BLaER1 (cell line): Measurements from ENCODE around the gene RAB17.
"Not testable (repeated sequence)": the region's sequence is repeated elsewhere in the genome, so short reads cannot be mapped to it uniquely, and the experiment has no call there.

Source experiments
- H3K27ac ChIP-seq: shearing (Covaris generic); formaldehyde crosslinking; 2 replicates; pipeline ENCODE4 v1.8.1; 2022
- H3K27me3 ChIP-seq: shearing (Covaris generic); formaldehyde crosslinking; 2 replicates; pipeline ENCODE4 v1.8.1; 2022
- H3K36me3 ChIP-seq: shearing (Covaris generic); formaldehyde crosslinking; 2 replicates; pipeline ENCODE4 v1.8.1; 2022
- H3K4me1 ChIP-seq: shearing (Covaris generic); formaldehyde crosslinking; 2 replicates; pipeline ENCODE4 v1.8.1; 2022
- H3K4me2 ChIP-seq: shearing (Covaris generic); formaldehyde crosslinking; 2 replicates; pipeline ENCODE4 v1.8.1; 2022
- H3K4me3 ChIP-seq: shearing (Covaris generic); formaldehyde crosslinking; 2 replicates; pipeline ENCODE4 v1.8.1; 2022
- H3K9ac ChIP-seq: shearing (Covaris generic); formaldehyde crosslinking; 2 replicates; pipeline ENCODE4 v1.8.1; 2022
- H3K9me3 ChIP-seq: shearing (Covaris generic); formaldehyde crosslinking; 2 replicates; pipeline ENCODE4 v1.8.1; 2022
- H4K20me1 ChIP-seq: shearing (Covaris generic); formaldehyde crosslinking; 2 replicates; pipeline ENCODE4 v1.8.1; 2022
- Cebpa-rat ChIP-seq: shearing (Covaris generic); IDR thresholded peaks from 2 replicates; pipeline ENCODE4 v1.8.1; 2022

RAB17 gene

GRCh38 chr2:237600205-237600846 lies 9.8 kb upstream of the RAB17 start:
- Histone ChIP-seq H3K36me3 (no peaks in the 10 kb centered on the region), H4K20me1 (no peaks in the 10 kb centered on the region), H3K27me3 (no peaks in the 10 kb centered on the region), H3K4me2 (peak overlapping the region; percentile 97), H3K4me1 (peaks cover 95% of the 10 kb centered on the region), H3K9ac (peak overlapping the region; percentile 80), H3K9me3 (no peaks in the 10 kb centered on the region), H3K4me3 (peak overlapping the region; percentile 70), H3K27ac (peak overlapping the region; percentile 86)
- no peak for TF ChIP-seq Cebpa-rat

- peak overlapping the region; percentile 80 for H3K9ac ChIP-seq
- H3K27ac ChIP-seq = peak overlapping the region; percentile 86
- H3K27me3 ChIP-seq = no peaks in the 10 kb centered on the region
- no peaks in the 10 kb centered on the region for H3K9me3 ChIP-seq
- H3K4me3 ChIP-seq = peak overlapping the region; percentile 70
- no peak for TF ChIP-seq Cebpa-rat
- no peaks in the 10 kb centered on the region for H3K36me3 ChIP-seq
- H3K4me1 ChIP-seq = peaks cover 95% of the 10 kb centered on the region
- H3K4me2 ChIP-seq = peak overlapping the region; percentile 97
- H4K20me1 ChIP-seq = no peaks in the 10 kb centered on the region
Observed at GRCh38 chr2:237599465-237600110, 9.1 kb upstream of the RAB17 start.

DNA sequence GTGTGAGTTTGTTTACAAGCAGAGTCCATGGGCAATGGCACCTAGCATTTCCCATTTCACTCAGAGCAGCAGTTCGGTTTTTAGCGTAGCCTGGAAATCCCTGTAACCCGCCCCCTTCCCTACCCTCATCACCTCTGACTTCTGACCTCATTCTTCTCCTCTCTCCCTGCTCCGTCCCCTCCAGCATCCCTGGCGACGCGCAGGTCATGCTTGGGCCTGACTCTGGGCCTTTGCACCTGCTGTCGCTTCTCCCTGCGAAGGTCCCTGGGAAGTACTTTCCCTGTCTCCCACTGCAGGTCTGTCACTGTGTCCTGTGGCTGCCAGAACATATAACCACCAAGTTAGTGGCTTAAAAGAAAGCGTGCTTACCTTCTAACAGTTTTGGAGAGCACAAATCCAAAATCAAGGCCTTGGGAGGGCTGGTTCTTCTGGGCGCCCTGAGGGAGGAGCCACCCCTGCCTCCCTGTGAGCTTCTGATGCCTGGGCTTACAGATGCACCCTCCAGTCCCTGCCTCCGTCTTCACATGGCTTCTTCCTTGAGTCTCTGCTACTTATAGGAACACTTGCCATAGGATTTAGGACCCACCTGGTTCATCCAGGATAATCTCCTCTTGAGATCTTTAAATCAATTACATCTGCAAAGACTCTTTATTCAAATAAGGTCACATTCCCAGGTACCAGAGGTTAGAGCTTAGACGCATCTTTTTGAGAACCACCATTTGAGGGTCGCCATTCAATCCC lies 8.1 kb upstream of the RAB17 start:
- Histone ChIP-seq H3K4me2 (peak overlapping the region; percentile 97), H3K9ac (peak overlapping the region; percentile 80), H3K4me3 (peak overlapping the region; percentile 70), H3K9me3 (no peaks in the 10 kb centered on the region), H3K27me3 (no peaks in the 10 kb centered on the region), H3K36me3 (no peaks in the 10 kb centered on the region), H3K27ac (peak overlapping the region; percentile 86), H4K20me1 (no peaks in the 10 kb centered on the region), H3K4me1 (peaks cover 95% of the 10 kb centered on the region)
- TF ChIP-seq Cebpa-rat = no peak

DNA sequence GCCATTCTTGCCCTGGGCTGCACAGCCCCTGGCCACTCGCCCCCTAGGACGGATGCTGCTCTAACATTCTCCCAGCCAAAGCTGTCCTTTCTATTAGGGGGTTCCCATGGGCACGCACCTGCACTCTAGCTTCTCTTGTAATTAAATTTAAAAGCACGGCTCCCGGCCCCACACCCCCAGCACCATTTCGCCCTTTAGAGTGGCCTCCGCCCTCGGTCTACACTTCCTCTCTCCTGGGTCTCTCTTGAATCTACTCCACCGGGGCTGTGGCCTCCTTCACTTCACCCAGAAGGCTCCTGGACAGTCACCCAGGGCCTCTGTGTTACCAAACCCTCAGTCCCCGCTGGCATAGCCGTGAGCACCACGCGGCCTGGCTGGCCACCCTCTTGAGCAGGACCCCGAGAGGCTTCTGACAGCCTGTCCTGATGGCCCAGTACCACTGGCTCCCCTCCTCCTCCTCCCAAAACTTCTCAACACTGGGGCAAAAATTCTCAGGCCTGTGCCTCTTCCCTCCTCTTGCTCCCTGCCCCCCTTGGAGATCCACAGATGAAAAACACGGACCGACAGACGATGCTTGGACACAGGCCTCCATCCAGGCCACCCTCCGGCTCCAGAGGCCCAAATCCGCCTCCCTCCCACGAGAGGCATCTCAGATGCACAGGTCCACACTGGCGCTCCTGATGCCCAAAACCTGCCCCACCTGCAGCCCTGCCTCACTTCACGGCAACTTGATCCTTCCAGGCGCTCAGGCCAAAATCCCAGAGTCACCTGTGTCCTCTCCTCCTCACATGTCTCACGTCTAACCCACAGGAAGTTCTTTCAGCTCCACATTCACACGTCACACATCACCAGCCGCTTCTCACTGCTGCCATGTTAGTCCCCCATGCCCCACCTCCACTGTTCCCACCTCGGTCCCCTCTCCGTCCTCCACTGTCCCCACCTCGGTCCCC lies 6.9 kb upstream of the RAB17 start:
- H3K4me3 ChIP-seq = peak overlapping the region; percentile 70
- H4K20me1 ChIP-seq = no peaks in the 10 kb centered on the region
- H3K4me1 ChIP-seq = peaks cover 96% of the 10 kb centered on the region
- H3K36me3 ChIP-seq = 0 out of 2 replicates have a peak, but pooled peaks cover 8% of the 10 kb centered on the region
- H3K27me3 ChIP-seq = no peaks in the 10 kb centered on the region
- H3K27ac ChIP-seq = peak overlapping the region; percentile 92
- TF ChIP-seq Cebpa-rat = no peak
- no peaks in the 10 kb centered on the region for H3K9me3 ChIP-seq
- H3K9ac ChIP-seq = peak overlapping the region; percentile 87
- peak overlapping the region; percentile 97 for H3K4me2 ChIP-seq

- H3K27ac ChIP-seq = peak overlapping the region; percentile 92
- no peaks in the 10 kb centered on the region for H4K20me1 ChIP-seq
- H3K4me2 ChIP-seq = peak overlapping the region; percentile 97
Observed at GRCh38 chr2:237596520-237597195, 6.1 kb upstream of the RAB17 start.

DNA sequence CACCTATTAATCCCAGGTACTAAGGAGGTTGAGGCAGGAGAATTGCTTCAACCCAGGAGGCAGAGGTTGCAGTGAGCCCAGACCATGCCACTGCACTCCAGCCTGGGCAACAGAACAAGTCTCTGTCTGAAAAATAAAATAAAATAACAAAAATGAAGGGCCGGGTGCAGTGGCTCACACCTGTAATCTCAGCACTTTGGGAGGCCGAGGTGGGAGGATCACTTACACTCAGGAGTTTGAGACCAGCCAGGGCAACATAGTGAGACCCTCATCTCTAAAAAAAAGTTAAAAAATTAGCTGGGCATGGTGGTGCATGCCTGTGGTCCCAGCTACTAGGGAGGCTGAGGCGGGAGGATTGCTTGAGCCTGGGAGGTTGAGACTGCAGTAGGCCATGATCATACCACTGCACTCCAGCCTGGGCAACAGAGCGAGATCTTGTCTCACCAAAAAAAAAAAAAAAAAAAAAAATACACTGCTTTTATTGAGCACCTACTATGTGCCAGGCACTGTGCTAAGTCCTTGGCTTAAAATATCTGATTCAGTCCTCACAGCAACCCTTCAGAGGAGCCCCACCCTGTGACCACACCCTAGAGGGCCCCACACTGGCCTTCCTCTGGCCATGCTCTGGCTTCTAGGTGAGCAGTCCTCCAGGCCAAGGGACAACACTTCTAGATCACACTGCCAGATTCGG lies 5.4 kb upstream of the RAB17 start:
- H3K4me1 ChIP-seq = peaks cover 96% of the 10 kb centered on the region

More at GRCh38 chr2:237596520-237597195, 6.1 kb upstream of the RAB17 start:
- H3K9me3 ChIP-seq = no peaks in the 10 kb centered on the region
- no peaks in the 10 kb centered on the region for H3K27me3 ChIP-seq
- H3K4me3 ChIP-seq = peak overlapping the region; percentile 70
- TF ChIP-seq Cebpa-rat = no peak
- H3K4me1 ChIP-seq = peaks cover 96% of the 10 kb centered on the region
- H3K9ac ChIP-seq = peak overlapping the region; percentile 87
- H3K36me3 ChIP-seq = 0 out of 2 replicates have a peak, but pooled peaks cover 11% of the 10 kb centered on the region

GRCh38 chr2:237594514-237594871 lies 4.0 kb upstream of the RAB17 start:
- H3K4me3 ChIP-seq = peak overlapping the region; percentile 70
- H4K20me1 ChIP-seq = peaks cover 17% of the 10 kb centered on the region
- no peak for TF ChIP-seq Cebpa-rat
- no peaks in the 10 kb centered on the region for H3K9me3 ChIP-seq
- H3K9ac ChIP-seq = peak overlapping the region; percentile 87
- peak overlapping the region; percentile 97 for H3K4me2 ChIP-seq
- peaks cover 96% of the 10 kb centered on the region for H3K4me1 ChIP-seq
- H3K27me3 ChIP-seq = no peaks in the 10 kb centered on the region
- peak overlapping the region; percentile 92 for H3K27ac ChIP-seq
- peaks cover 24% of the 10 kb centered on the region; the same call in 1 of the 2 replicates for H3K36me3 ChIP-seq

More for the DNA sequence above, 5.4 kb upstream of the RAB17 start:
- not testable (repeated sequence) for H4K20me1 ChIP-seq, H3K27me3 ChIP-seq, H3K9me3 ChIP-seq
- peak overlapping the region; percentile 70 for H3K4me3 ChIP-seq
- 0 out of 2 replicates have a peak, but pooled peaks cover 11% of the 10 kb centered on the region for H3K36me3 ChIP-seq
- peak overlapping the region; percentile 92 for H3K27ac ChIP-seq
- H3K4me2 ChIP-seq = peak overlapping the region; percentile 97
- peak overlapping the region; percentile 87 for H3K9ac ChIP-seq

GRCh38 chr2:237593596-237594320 lies 3.2 kb upstream of the RAB17 start:
- Histone ChIP-seq H3K27ac (peak overlapping the region; percentile 92), H3K4me2 (peak overlapping the region; percentile 97), H3K4me3 (peak overlapping the region; percentile 70), H3K9me3 (no peaks in the 10 kb centered on the region), H3K36me3 (peaks cover 29% of the 10 kb centered on the region), H4K20me1 (peaks cover 23% of the 10 kb centered on the region), H3K9ac (peak overlapping the region; percentile 87), H3K4me1 (peaks cover 96% of the 10 kb centered on the region), H3K27me3 (no peaks in the 10 kb centered on the region)
- no peak for TF ChIP-seq Cebpa-rat
